GM12872 (cell line): ENCODE data around the gene MNDA.

Experiments
- CTCF ChIP-seq: IDR thresholded peaks from 3 replicates; pipeline ENCODE4 v1.5.1; 2011; ENCODE audit warnings: low read depth, mild to moderate bottlenecking, low read length, moderate library complexity; ENCODE audit not compliant: insufficient read depth

Gene MNDA

DNA sequence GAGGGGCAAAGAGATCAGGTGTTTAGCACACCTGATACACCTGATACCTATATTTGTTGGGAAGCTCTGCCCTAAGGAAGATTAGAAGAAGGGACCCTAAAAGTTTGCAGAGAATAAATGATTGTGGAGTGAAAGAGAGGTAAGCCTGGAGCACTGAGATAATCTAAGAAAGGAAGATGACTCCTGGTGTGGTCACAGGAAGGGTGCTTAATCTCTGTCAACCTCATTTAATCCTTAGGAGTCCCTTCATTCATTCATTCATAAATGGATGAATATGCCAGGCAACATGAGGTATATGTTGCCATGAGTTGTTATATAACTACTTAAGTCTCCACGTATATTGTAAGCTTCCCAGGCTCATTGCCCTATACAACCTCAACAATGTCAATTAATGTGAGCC lies 16.2 kb upstream of the MNDA start:
- TF ChIP-seq CTCF: no peak

DNA sequence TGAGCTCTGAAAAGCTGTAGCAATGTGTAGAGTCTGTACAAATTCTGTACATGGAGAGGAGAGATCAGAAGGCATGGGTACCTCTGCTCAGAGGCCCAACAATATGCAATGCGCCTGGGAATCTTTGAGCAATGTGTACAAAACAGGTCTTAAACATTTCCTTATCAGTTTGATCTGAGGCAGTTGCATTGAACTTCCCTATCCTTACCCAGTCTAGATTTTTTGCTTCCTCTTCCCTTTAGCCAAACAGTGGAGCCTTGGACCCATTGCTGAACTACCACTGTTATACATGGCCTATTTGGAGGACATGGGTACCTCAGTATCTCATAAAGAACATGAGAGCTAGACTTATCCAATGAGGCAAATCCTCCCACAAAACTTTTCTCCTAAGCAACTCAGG lies 12.6 kb upstream of the MNDA start:
- TF ChIP-seq CTCF: no peak

DNA sequence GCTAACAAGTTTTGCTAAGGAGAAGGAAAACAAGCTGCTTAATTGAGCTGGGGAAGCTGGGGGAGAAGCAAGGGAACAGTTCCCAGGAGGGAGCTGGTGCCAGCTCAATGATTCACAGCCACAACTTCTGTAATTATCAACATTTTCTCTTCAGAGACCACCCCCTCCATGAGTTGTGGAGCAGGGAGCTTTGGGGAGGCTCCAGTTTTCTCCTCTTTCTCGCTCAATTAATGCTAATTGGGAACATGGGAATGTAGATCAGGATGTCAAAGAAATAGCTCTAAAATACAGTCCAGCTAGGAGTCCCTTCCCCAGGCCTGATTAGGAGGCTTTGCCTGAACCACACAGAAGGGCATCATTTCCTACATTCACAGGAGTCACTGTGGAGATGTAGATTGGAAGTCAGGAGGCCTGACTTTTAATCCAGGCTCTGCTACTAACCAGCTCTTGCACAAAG lies 12.1 kb upstream of the MNDA start:
- no peak for TF ChIP-seq CTCF

GRCh38 chr1:158819461-158820443 lies 11.4 kb upstream of the MNDA start:
- TF ChIP-seq CTCF: no peak

DNA sequence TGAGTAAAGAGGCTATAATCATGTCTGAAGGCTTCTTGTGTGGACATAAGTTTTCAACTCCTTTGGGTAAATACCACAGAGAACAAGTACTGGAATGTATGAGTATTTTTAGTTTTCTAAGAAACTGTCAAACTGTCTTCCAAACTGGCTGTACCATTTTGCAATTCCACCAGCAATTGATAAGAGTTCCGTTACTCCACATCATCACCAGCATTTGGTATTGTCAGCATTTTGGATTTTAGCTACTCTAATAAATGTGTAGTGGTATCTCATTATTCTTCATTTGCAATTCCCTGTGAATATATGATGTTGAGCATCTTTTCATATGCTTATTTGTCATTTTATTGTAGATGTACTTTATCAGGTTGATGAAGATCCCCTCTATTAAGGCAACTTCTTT lies 9.4 kb upstream of the MNDA start:
- TF ChIP-seq CTCF: no peak

GRCh38 chr1:158830074-158830677 lies 975 bp upstream of the MNDA start:
- TF ChIP-seq CTCF: no peak

DNA sequence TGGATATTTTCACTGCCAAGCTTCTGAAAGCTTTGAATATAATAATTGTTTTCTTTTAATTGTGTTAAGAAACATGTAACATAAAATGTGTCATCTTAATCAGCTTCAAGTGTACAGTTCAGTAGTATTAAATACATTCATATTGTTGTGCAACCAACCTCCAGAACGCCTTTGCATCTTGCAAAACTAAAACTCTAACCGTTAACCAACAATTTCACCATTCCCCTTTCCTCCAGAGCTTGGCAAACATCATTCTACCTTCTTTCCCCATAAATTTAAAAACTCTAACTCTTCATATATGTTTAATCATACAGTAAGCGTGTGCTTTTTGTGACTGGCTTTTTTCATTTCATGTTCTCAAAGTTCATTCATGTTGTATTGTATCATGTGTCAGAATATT lies 2.1 kb downstream of the MNDA start:
- TF ChIP-seq CTCF: no peak
